GM12892 (cell line): ENCODE results near the gene PPP3CA.

Source experiments
- POLR2A ChIP-seq: IDR thresholded peaks from 2 replicates; pipeline ENCODE4 v1.6.1; 2011; ENCODE audit warnings: low read depth, low read length, control low read depth
- TAF1 ChIP-seq: IDR thresholded peaks from 2 replicates; pipeline ENCODE4 v1.6.1; 2011; ENCODE audit warnings: low read depth, mild to moderate bottlenecking, control low read depth, low read length, borderline replicate concordance

DNA sequence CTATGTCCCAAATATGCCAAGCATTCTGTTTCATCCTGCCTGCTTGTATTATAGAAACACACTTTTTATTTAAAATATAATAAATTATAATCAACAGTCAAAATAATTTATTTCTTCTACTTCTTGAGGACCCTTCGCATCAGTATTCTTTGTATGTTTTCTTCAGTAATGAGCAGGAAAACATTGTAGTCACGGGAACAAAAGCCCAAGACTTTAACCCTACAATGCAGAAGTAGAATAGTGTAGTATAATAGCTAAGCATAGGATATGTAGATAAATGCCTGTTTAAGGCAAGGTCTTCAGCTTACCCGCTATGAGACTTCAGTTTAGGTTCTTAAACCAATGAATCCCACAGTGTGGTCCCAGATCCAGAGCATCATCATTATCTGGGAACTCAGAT lies 156.6 kb downstream of the PPP3CA start:
- no peak for TF ChIP-seq POLR2A
- no peak for TF ChIP-seq TAF1
